Heart left ventricle (tissue), 16 donors: Measurements from ENCODE around the gene ZNF775. TPM values are rescaled to one million over a fixed set of nuclear protein-coding genes. Genes with fewer than 3 reads are reported as not detected.

Source experiments
- ATAC-seq, 4 donors: fragments of 200-7000 bp; cut with Tn5 transposase; one replicate each; pipeline ENCODE4 v1.9.1; 2020 to 2022; ENCODE audit warnings: moderate library complexity in 4 of 4, mild to moderate bottlenecking in 3 of 4, moderate number of reproducible peaks in 1 of 4
- DNase-seq, 5 donors: peaks; one replicate each; pipeline ENCODE4 v3.0.0-alpha.2; 2020
- H3K27ac ChIP-seq, 12 donors: fragments of 200-600 bp; sonication (generic) in 4 of 12; one replicate each; pipeline versions ENCODE4 v1.5.0 to v1.8.0; 2016 to 2022; ENCODE audit warnings: mild to moderate bottlenecking in 2 of 12
- H3K27me3 ChIP-seq, 9 donors: fragments of 200-600 bp; sonication (generic) in 2 of 9; one replicate each; pipeline versions ENCODE4 v1.5.1 to v1.8.0; 2016 to 2022; ENCODE audit warnings: mild to moderate bottlenecking in 3 of 9
- H3K36me3 ChIP-seq, 9 donors: fragments of 200-600 bp; sonication (generic) in 2 of 9; one replicate each; pipeline versions ENCODE4 v1.5.0 to v1.8.0; 2018 to 2022; ENCODE audit warnings: mild to moderate bottlenecking in 2 of 9
- H3K4me1 ChIP-seq, 12 donors: fragments of 200-600 bp; sonication (generic) in 4 of 12; one replicate each; pipeline versions ENCODE4 v1.5.0 to v1.8.0; 2016 to 2022; ENCODE audit warnings: mild to moderate bottlenecking in 3 of 12
- H3K4me3 ChIP-seq, 12 donors: fragments of 200-600 bp; sonication (generic) in 4 of 12; one replicate each; pipeline versions ENCODE4 v1.5.0 to v1.8.0; 2017 to 2022; ENCODE audit warnings: mild to moderate bottlenecking in 9 of 12, moderate library complexity in 4 of 12
- H3K9me3 ChIP-seq, 12 donors: fragments of 200-600 bp; sonication (generic) in 4 of 12; one replicate each; pipeline versions ENCODE4 v1.5.0 to v1.8.0; 2016 to 2022; ENCODE audit warnings: mild to moderate bottlenecking in 1 of 12
- CTCF ChIP-seq, 12 donors: fragments of 200-600 bp; sonication (generic) in 4 of 12; IDR thresholded peaks; one replicate each; pipeline versions ENCODE4 v1.5.0 to v1.8.0; 2018 to 2022; ENCODE audit warnings: antibody characterized with exemption in 12 of 12, mild to moderate bottlenecking in 5 of 12
- POLR2A ChIP-seq, 2 donors: fragments of 450-650 bp; IDR thresholded peaks; one replicate each; pipeline ENCODE4 v1.6.1; 2017; ENCODE audit warnings: antibody characterized with exemption in 2 of 2, mild to moderate bottlenecking in 2 of 2, moderate library complexity in 2 of 2
- WGBS, 4 donors: extraction: QIAGEN DNeasy Blood & Tissue Kit in 2 of 4; methylation state at CpG; one replicate each; pipeline versions ENCODE4 v1.1.5 to v1.1.7; 2013 to 2018; 5-methylcytosine and 5-hydroxymethylcytosine counted together
- intact Hi-C, 10 donors: fragments of 100-400 bp; cut with DNase I; formaldehyde crosslinking; loops; one replicate each; pipeline versions ENCODE4 v1.11.1 to v1.14.2; 2022
- polyA plus RNA-seq, 2 donors: library from polyadenylated mRNA; stranded (reverse); fragments of 200-250 nt; gene quantifications; one replicate each; pipeline ENCODE4 v1.2.3, GENCODE V29; 2013
- total RNA-seq, 9 donors: library from RNA; depleted of rRNA in 2 of 9; stranded (reverse); fragments of >200 nt in 2 of 9; fragmentation: NEBNext Ultra II Directional in 3 of 9; extraction: Animal tissue kit (Norgen Biotek cat#: 25700) in 3 of 9; gene quantifications; one replicate each; pipeline versions ENCODE4 v1.1.0 to v1.2.4, GENCODE V29; 2016 to 2023
- donor health status: ischemic (EF 13 %, LVEDD 7.1; RV severe dilation, severe dysfunction).
- donor health status: healthy with polysubstance abuse.
- donor health status: DM: no; HTN: yes; CAD: no.
- donor health status: DM: no; HTN: no; CAD: no.
- donor health status: ischemic (EF 25% LVEDD 6.9; RV normal size, moderate dysfunction).
- donor health status: ischemic (EF 25% LVEDD 5.7; RV mildly dilated, moderate dysfunction).
- donor health status: healthy.
- donor health status: DM: yes; HTN: yes; CAD: no.
- donor health status: ischemic (EF 35%, LVEDD 5.7; RV mildly dilated, moderate dysfunction).
- donor health status: nonischemic (EF 11% LVEDD 7.7; RV severe dilation, severe dysfunction).
- donor health status: DM: yes; HTN: yes; CAD: no.
- donor health status: PGD.
- donor health status: ischemic (EF 29% LVEDD 5.4; RV normal size, mild dysfunction).
- donor health status: nonischemic (EF 23%, LVEDD 6.1; RV moderate dilation, normal function).

Gene ZNF775
- total and polyA plus RNA-seq, 11 donors, result 1.8 to 5.0 (median 3.3) TPM

GRCh38 chr7:150404172-150404804 is 25.2 kb downstream of the ZNF775 start:
- Histone ChIP-seq H3K9me3 (no peaks in the 10 kb centered on the region), H3K27ac (peak overlapping the region; percentile 86 to 98 (median 96)), H3K4me1 (peaks cover 0 to 34% (median 22%) of the 10 kb centered on the region in 12 donors), H3K36me3 (peaks cover 0 to 8% (median 0%) of the 10 kb centered on the region in 9 donors), H3K4me3 (peak overlapping the region; percentile 54 to 80 (median 72)), H3K27me3 (no peaks in the 10 kb centered on the region)
- TF ChIP-seq POLR2A (IDR thresholded peaks at IDR 0.05) (no peak), CTCF (IDR thresholded peaks at IDR 0.05) (no peak)
- intact Hi-C loops, result loop anchor here in 3 of 10 donors (2.0 to 10.0 kb wide), 3 partner anchors 35 to 529 kb away; partner anchors contain the start of genes REPIN1 (in 2 of the 3) and ATP6V0E2 (in 1 of the 3)
- 33 to 44% (median 39%) methylated on average over 16 of the region's 16 CpGs for WGBS, 4 donors
- ATAC-seq (peak in 2 of 4 donors; percentile 2 to 32), DNase-seq (peak in 1 of 5 donors; percentile 29)

GRCh38 chr7:150404805-150405583 is 25.9 kb downstream of the ZNF775 start:
- ATAC-seq, result peak; percentile 85 to 96 (median 94)
- WGBS, 4 donors, result 1 to 7% (median 1%) methylated on average over 23 to 86 of the region's 86 CpGs
- intact Hi-C loops, result loop anchor here in 8 of 10 donors (1.0 to 10.0 kb wide), 6 partner anchors 33 to 530 kb away; partner anchors contain the start of genes REPIN1 (in 6 of the 8) and ATP6V0E2 (in 1 of the 8)

GRCh38 chr7:150405584-150406311 is 26.6 kb downstream of the ZNF775 start:
- ATAC-seq (peak; percentile 36 to 53 (median 43)), DNase-seq (peak in 4 of 5 donors; percentile 24 to 76 (median 32))
- no peak for TF ChIP-seq CTCF (IDR thresholded peaks at IDR 0.05)
- no peak for TF ChIP-seq POLR2A (IDR thresholded peaks at IDR 0.05)
- H3K4me1 ChIP-seq, result peaks cover 0 to 34% (median 22%) of the 10 kb centered on the region in 12 donors
- WGBS, 4 donors, result 8 to 17% (median 11%) methylated on average over 18 to 35 of the region's 35 CpGs
- no peaks in the 10 kb centered on the region for H3K27me3 ChIP-seq
- H3K9me3 ChIP-seq, result no peaks in the 10 kb centered on the region
- H3K36me3 ChIP-seq, result peaks cover 0 to 13% (median 0%) of the 10 kb centered on the region in 9 donors
- peak overlapping the region; percentile 54 to 80 (median 72) for H3K4me3 ChIP-seq
- intact Hi-C loops, result loop anchor here in 7 of 10 donors (1.0 to 10.0 kb wide), 6 partner anchors 33 to 531 kb away; partner anchors contain the start of genes REPIN1 (in 5 of the 7) and ATP6V0E2 (in 1 of the 7)
- peak overlapping the region; percentile 86 to 98 (median 96) for H3K27ac ChIP-seq

More at GRCh38 chr7:150404805-150405583, 25.9 kb downstream of the ZNF775 start:
- Histone ChIP-seq H3K36me3 (peaks cover 0 to 8% (median 0%) of the 10 kb centered on the region in 9 donors), H3K27me3 (no peaks in the 10 kb centered on the region), H3K4me3 (peak overlapping the region; percentile 54 to 80 (median 72)), H3K27ac (peak overlapping the region; percentile 86 to 98 (median 96)), H3K4me1 (peaks cover 0 to 34% (median 22%) of the 10 kb centered on the region in 12 donors), H3K9me3 (no peaks in the 10 kb centered on the region)
- TF ChIP-seq CTCF (IDR thresholded peaks at IDR 0.05) (peak in 7 of 12 donors; percentile 6 to 43 (median 13)), POLR2A (IDR thresholded peaks at IDR 0.05) (peak in 1 of 2 donors; percentile 78)
- DNase-seq, result peak; percentile 91 to 95 (median 93)
